ENCODE data around the gene SMAD3. TPM values are rescaled to one million over a fixed set of nuclear protein-coding genes. Genes with fewer than 3 reads are reported as not detected.

SMAD3 gene
- total and polyA plus RNA-seq, 2 of the 8 experiments (the other 6 are each of a cell fraction or from before 2014, with no cell fraction given) = 10.1 to 12.4 TPM

GRCh38 chr15:67190326-67190725, 124.9 kb downstream of the SMAD3 start:
- H3K36me3 ChIP-seq (ENCODE audit: control insufficient read depth in 2 of 4, insufficient read depth in 4 of 4, low read length in 3 of 4) = peaks cover 0 to 20% (median 4%) of the 10 kb centered on the region in 4 experiments; a peak in 6 of 8 replicates
- no peak overlapping the region for H3K4me3 ChIP-seq (ENCODE audit: extremely low read depth in 1 of 4, insufficient read depth in 2 of 4, low read depth in 3 of 4, low read length in 4 of 4)
- ChIA-PET CTCF (ENCODE audit: partially characterized antibody) (interaction anchor here (0.8 to 1.2 kb wide), 2 partner anchors 111 to 243 kb away, joined by 3 to 4 read pairs; no protein-coding TSS in a partner anchor), POLR2A (ENCODE audit: partially characterized antibody) (no interaction called here)
- no peak overlapping the region for H2BK20ac ChIP-seq (ENCODE audit: low read length)
- H2BK120ac ChIP-seq (replicated peaks; ENCODE audit: low read depth, low read length) = no peak overlapping the region
- no peaks in the 10 kb centered on the region for H3K4me1 ChIP-seq (replicated peaks in 1 of 4; ENCODE audit: control insufficient read depth in 3 of 4, insufficient read depth in 4 of 4, low read length in 3 of 4)
- WGBS, 2 experiments (ENCODE audit: extremely low coverage in 1 of 2, insufficient coverage in 1 of 2, insufficient read length in 1 of 2, insufficient replicate concordance in 2 of 2, low coverage in 1 of 2, low lambda C conversion rate in 2 of 2, missing lambda C conversion rate in 1 of 2) = 88% methylated on average over 2 of the region's 2 CpGs; no CpG with 5 or more reads in 1 of the 2 experiments
- no peak overlapping the region for H4K91ac ChIP-seq (replicated peaks; ENCODE audit: insufficient read length, low read length)
- H3K18ac ChIP-seq (ENCODE audit: extremely low read depth, low read length) = no peak overlapping the region
- no peaks in the 10 kb centered on the region for H3K23me2 ChIP-seq (ENCODE audit: low read depth, low read length)
- no peak overlapping the region for H3K9ac ChIP-seq (replicated peaks in 1 of 4; ENCODE audit: extremely low read depth in 1 of 4, low read depth in 3 of 4, low read length in 3 of 4)
- no peaks in the 10 kb centered on the region for H3K79me1 ChIP-seq (ENCODE audit: low read depth, low read length)
- FAIRE-seq (no peak), DNase-seq (ENCODE audit: low read depth in 1 of 2, low spot score in 2 of 2) (peak in 1 of 2 experiments; percentile 38)
- no peak overlapping the region for H4K5ac ChIP-seq (ENCODE audit: insufficient read length, low read depth, low read length)
- no peak overlapping the region for H4K8ac ChIP-seq (ENCODE audit: extremely low read depth, insufficient read depth, low read length)
- H3K23ac ChIP-seq (ENCODE audit: insufficient read length) = no peak overlapping the region
- no peak overlapping the region for H3K27ac ChIP-seq (ENCODE audit: low read depth, low read length)
- H3K14ac ChIP-seq (ENCODE audit: insufficient read length) = no peak overlapping the region
- no peak overlapping the region for H2AFZ ChIP-seq (ENCODE audit: low read length)
- no peak overlapping the region for H2AK5ac ChIP-seq (ENCODE audit: low read depth, low read length)
- TF ChIP-seq SUZ12 (IDR thresholded peaks at IDR 0.05; ENCODE audit: low read length) = no peak
- TF ChIP-seq POLR2AphosphoS5 (IDR thresholded peaks at IDR 0.05; ENCODE audit: low read depth, low read length) = no peak
- no peak for TF ChIP-seq CHD2 (IDR thresholded peaks at IDR 0.05; ENCODE audit: low read length)
- TF ChIP-seq RNF2 (IDR thresholded peaks at IDR 0.05; ENCODE audit: borderline replicate concordance, low read depth, low read length, missing control alignments, poor library complexity, severe bottlenecking) = no peak
- TF ChIP-seq EZH2 (IDR thresholded peaks at IDR 0.05; ENCODE audit: low read depth, low read length, severe bottlenecking) = no peak
- no peak for TF ChIP-seq CTBP2 (IDR thresholded peaks at IDR 0.05; ENCODE audit: borderline replicate concordance, insufficient read depth, insufficient read length, low read length)
- no peak for TF ChIP-seq BRCA1 (IDR thresholded peaks at IDR 0.05; ENCODE audit: low read depth, low read length)
- no peak for TF ChIP-seq BCL11A (IDR thresholded peaks at IDR 0.05; ENCODE audit: low read depth in 2 of 2, low read length in 2 of 2)
- no peak for TF ChIP-seq GABPA (IDR thresholded peaks at IDR 0.05; ENCODE audit: borderline replicate concordance, insufficient read depth, low read length)
- TF ChIP-seq TAF7 (optimal IDR thresholded peaks at IDR 0.05; ENCODE audit: borderline replicate concordance, low read depth, low read length) = no peak
- H3K9me3 ChIP-seq (ENCODE audit: insufficient read depth in 2 of 2, low read depth in 1 of 2, low read length in 1 of 2) = no peaks in the 10 kb centered on the region
- no peak overlapping the region for H3K4ac ChIP-seq (replicated peaks; ENCODE audit: insufficient read length, low read depth, low read length)
- H2BK12ac ChIP-seq (ENCODE audit: low read depth, low read length) = no peak overlapping the region
- H2BK5ac ChIP-seq (ENCODE audit: low read depth, low read length) = no peak overlapping the region
- no peaks in the 10 kb centered on the region for H3K79me2 ChIP-seq (ENCODE audit: control insufficient read depth in 1 of 2, insufficient read depth in 2 of 2, low read length in 2 of 2)
- no peak overlapping the region for H3K4me2 ChIP-seq (ENCODE audit: insufficient read depth in 1 of 2, low read depth in 2 of 2, low read length in 2 of 2)
- no peak overlapping the region for H3K56ac ChIP-seq (replicated peaks; ENCODE audit: insufficient read length, low read depth, low read length)
- no peaks in the 10 kb centered on the region for H3K27me3 ChIP-seq (replicated peaks in 1 of 4; ENCODE audit: control insufficient read depth in 3 of 4, extremely low read depth in 1 of 4, insufficient read depth in 3 of 4, low read length in 3 of 4)
- H2BK15ac ChIP-seq (ENCODE audit: low read length) = no peak overlapping the region
- peaks cover 0 to 3% of the 10 kb centered on the region in 2 experiments for H4K20me1 ChIP-seq (replicated peaks in 1 of 2; ENCODE audit: control insufficient read depth in 1 of 2, insufficient read depth in 2 of 2, low read length in 2 of 2)

All from H1 (cell line).